K562 (cell line): ENCODE results near the gene SLC2A13. TPM values are rescaled to one million over a fixed set of nuclear protein-coding genes. Genes with fewer than 3 reads are reported as not detected.

Experiments
- ATF2 ChIP-seq: sonication (generic); formaldehyde crosslinking; IDR thresholded peaks from 2 replicates; pipeline ENCODE4 v1.8.1; 2022; ENCODE audit warnings: missing genetic modification reagents
- CBFA2T3 ChIP-seq: fragments of 450-650 bp; IDR thresholded peaks from 2 replicates; pipeline ENCODE4 v1.6.1; 2017
- CREM ChIP-seq: IDR thresholded peaks from 2 replicates; pipeline ENCODE4 v1.6.1; 2014; ENCODE audit warnings: antibody characterized with exemption, low read depth
- DPF2 ChIP-seq: fragments of 450-650 bp; IDR thresholded peaks from 2 replicates; pipeline ENCODE4 v1.6.1; 2016
- ETV1 ChIP-seq: fragments of 450-650 bp; conservative IDR thresholded peaks from 2 replicates; pipeline ENCODE4 v1.6.1; 2016; ENCODE audit warnings: missing genetic modification characterization, control low read depth, low read depth, missing compliant biosample characterization
- FOXO4 ChIP-seq: fragments of 450-650 bp; formaldehyde crosslinking; IDR thresholded peaks from 2 replicates; pipeline ENCODE4 v1.4.0; 2020; ENCODE audit warnings: mild to moderate bottlenecking, moderate library complexity
- HNRNPH1 ChIP-seq: fragments of 200-400 bp; formaldehyde crosslinking; optimal IDR thresholded peaks from 2 replicates; pipeline ENCODE3; 2017; ENCODE audit warnings: low read depth, mild to moderate bottlenecking, low read length, moderate library complexity
- MECOM ChIP-seq: fragments of 250-450 bp; sonication (Bioruptor Pico); IDR thresholded peaks from 2 replicates; pipeline ENCODE4 v1.8.0; 2022; ENCODE audit warnings: inconsistent platforms
- MEIS2 ChIP-seq: fragments of 450-650 bp; IDR thresholded peaks from 2 replicates; pipeline ENCODE4 v1.6.1; 2014; ENCODE audit warnings: mild to moderate bottlenecking; ENCODE audit not compliant: partially characterized antibody
- RUNX1 ChIP-seq: sonication (generic); IDR thresholded peaks from 2 replicates; pipeline ENCODE4 v1.6.1; 2016; ENCODE audit warnings: antibody characterized with exemption, low read depth
- SMAD3 ChIP-seq: fragments of 450-650 bp; formaldehyde crosslinking; conservative IDR thresholded peaks from 2 replicates; pipeline ENCODE4 v1.4.0; 2020; ENCODE audit warnings: mild to moderate bottlenecking
- SMARCC2 ChIP-seq: fragments of 450-650 bp; IDR thresholded peaks from 2 replicates; pipeline ENCODE4 v1.6.1; 2017; ENCODE audit warnings: antibody characterized with exemption, moderate library complexity, mild to moderate bottlenecking, low read depth
- TCF3 ChIP-seq: sonication (generic); formaldehyde crosslinking; IDR thresholded peaks from 2 replicates; pipeline ENCODE4 v1.4.0; 2020; ENCODE audit warnings: mild to moderate bottlenecking, missing genetic modification reagents
- TEAD1 ChIP-seq, 2 experiments: fragments of 450-650 bp in 1 of 2; sonication (generic) in 1 of 2; formaldehyde crosslinking; IDR thresholded peaks; 2 replicates each; pipeline versions ENCODE4 v1.4.0 to v1.8.0; 2020 to 2022; ENCODE audit warnings: mild to moderate bottlenecking in 2 of 2, missing genetic modification reagents in 1 of 2
- ZNF407 ChIP-seq: fragments of 450-650 bp; IDR thresholded peaks from 2 replicates; pipeline ENCODE4 v1.6.1; 2016; ENCODE audit warnings: low read depth
- ZNF639 ChIP-seq, 2 experiments: fragments of 200-800 bp in 1 of 2; sonication (Bioruptor generic) in 1 of 2; sonication (generic) in 1 of 2; formaldehyde crosslinking in 1 of 2; IDR thresholded peaks in 1 of 2; conservative IDR thresholded peaks in 1 of 2; 2 replicates each; pipeline versions ENCODE4 v1.5.0 to v1.6.1; 2016 to 2020; ENCODE audit warnings: missing compliant biosample characterization in 1 of 2, missing genetic modification characterization in 1 of 2, missing genetic modification reagents in 1 of 2
- ZNF77 ChIP-seq: fragments of 250-450 bp; sonication (Bioruptor Pico); IDR thresholded peaks from 2 replicates; pipeline ENCODE4 v1.5.0; 2020
- ZZZ3 ChIP-seq: fragments of 450-650 bp; IDR thresholded peaks from 2 replicates; pipeline ENCODE4 v1.6.1; 2016; ENCODE audit warnings: antibody characterized with exemption, mild to moderate bottlenecking, moderate library complexity
- polyA plus RNA-seq, 8 experiments: library from polyadenylated mRNA; depleted of rRNA in 4 of 8; stranded (reverse) in 5 of 8; unstranded in 3 of 8; fragments of >200 nt; fragmentation: Nextera tagmentation in 2 of 8; fragmentation: Illumina TruSeq in 1 of 8; extraction: Ambion mirVana in 2 of 8; extraction: Trizol in 1 of 8; gene quantifications; 2 replicates each; pipeline versions ENCODE4 v1.2.1 to v1.2.3, GENCODE V29; 2011 to 2014; ENCODE audit warnings: inconsistent platforms in 1 of 8, missing spikeins in 1 of 8
- total RNA-seq, 7 experiments: library from RNA; depleted of rRNA in 6 of 7; stranded (reverse); fragments of >200 nt in 6 of 7; fragmentation: Illumina TruSeq in 2 of 7; extraction: Trizol in 2 of 7; gene quantifications; 2 replicates each; pipeline versions ENCODE4 v1.2.1 to v1.2.3, GENCODE V29; 2011 to 2021; ENCODE audit warnings: low replicate concordance in 1 of 7

The SLC2A13 gene
- total and polyA plus RNA-seq, 9 of the 15 experiments (the other 6 are each of a cell fraction or from before 2014, with no cell fraction given) = 1.7 to 12.4 (median 9.0) TPM

GRCh38 chr12:39937119-39937518 lies 168.8 kb downstream of the SLC2A13 start (continued):
- TF ChIP-seq ZNF407 = no peak
- TF ChIP-seq CREM = no peak
- no peak for TF ChIP-seq RUNX1
- TF ChIP-seq CBFA2T3 = peak; percentile 72
- no peak for TF ChIP-seq FOXO4 (CRISPR knock-in tag)
- no peak for TF ChIP-seq ATF2 (CRISPR knock-in tag)
- TF ChIP-seq MEIS2 = peak; percentile 91
- no peak for TF ChIP-seq SMARCC2
- no peak for TF ChIP-seq ZNF77
- TF ChIP-seq ZZZ3 = no peak
- no peak for TF ChIP-seq HNRNPH1
- no peak for TF ChIP-seq SMAD3
- peak; percentile 85 for TF ChIP-seq TCF3 (CRISPR knock-in tag)
- no peak for TF ChIP-seq ZNF639 (CRISPR knock-in tag; conservative IDR thresholded peaks at IDR 0.05 in 1 of 2, IDR thresholded peaks at IDR 0.05 in 1 of 2)
- no peak for TF ChIP-seq TEAD1 (CRISPR knock-in tag; IDR thresholded peaks at IDR 0.05)
- TF ChIP-seq DPF2 = peak; percentile 62; the same call in 1 of the 2 replicates
- no peak for TF ChIP-seq ETV1 (tag)
- 0 out of 2 replicates have a peak, but pooled peaks have one; percentile 9 for TF ChIP-seq MECOM (CRISPR knock-in tag)
